Esophagus squamous epithelium (tissue), 5 donors: ENCODE measurements around the gene CD82. TPM values are rescaled to one million over a fixed set of nuclear protein-coding genes. Genes with fewer than 3 reads are reported as not detected.

Experiments used
- DNase-seq: peaks from one replicate; lab custom pipeline; 2025; lab: John Stamatoyannopoulos, UW
- H3K27ac ChIP-seq, 4 donors: fragments of 200-600 bp; sonication (generic); one replicate each; pipeline ENCODE4 v1.5.1; 2016 to 2019; ENCODE audit warnings: mild to moderate bottlenecking in 1 of 4
- H3K27me3 ChIP-seq, 4 donors: fragments of 200-600 bp; sonication (generic); 1 replicate in 3 of 4; 2 replicates in 1 of 4; pipeline versions ENCODE4 v1.5.1 to v1.6.0; 2017 to 2021; ENCODE audit warnings: antibody characterized with exemption in 1 of 4
- H3K36me3 ChIP-seq, 3 donors: fragments of 200-600 bp; sonication (generic); one replicate each; pipeline ENCODE4 v1.5.1; 2016 to 2019
- H3K4me1 ChIP-seq, 3 donors: fragments of 200-600 bp; sonication (generic); one replicate each; pipeline ENCODE4 v1.5.1; 2017 to 2019
- H3K4me3 ChIP-seq, 4 donors: fragments of 200-600 bp; sonication (generic); 1 replicate in 3 of 4; 2 replicates in 1 of 4; pipeline ENCODE4 v1.5.1; 2016 to 2019; ENCODE audit warnings: mild to moderate bottlenecking in 2 of 4, moderate library complexity in 1 of 4
- H3K9me3 ChIP-seq, 3 donors: fragments of 200-600 bp; sonication (generic); one replicate each; pipeline ENCODE4 v1.5.1; 2016 to 2019
- POLR2A ChIP-seq, 4 donors: fragments of 450-650 bp; IDR thresholded peaks; one replicate each; pipeline ENCODE4 v1.6.1; 2017; ENCODE audit warnings: antibody characterized with exemption in 4 of 4, mild to moderate bottlenecking in 4 of 4, moderate library complexity in 3 of 4
- WGBS, 2 donors: methylation state at CpG; one replicate each; pipeline ENCODE4 v1.1.5; 2018; 5-methylcytosine and 5-hydroxymethylcytosine counted together
- intact Hi-C: fragments of 100-400 bp; cut with DNase I; formaldehyde crosslinking; loops from one replicate; pipeline ENCODE4 v1.15.0; 2022
- total RNA-seq, 4 donors: library from RNA; depleted of rRNA; stranded (reverse); fragments of >200 nt; gene quantifications; one replicate each; pipeline ENCODE4 v1.1.0, GENCODE V29; 2016
- TF ChIP-seq, protein P1 (sequence below), 6 experiments: fragments of 450-650 bp in 4 of 6; fragments of 200-600 bp in 2 of 6; sonication (generic) in 2 of 6; IDR thresholded peaks; one replicate each; pipeline ENCODE4 v1.5.1; 2016 to 2019; ENCODE audit warnings: antibody characterized with exemption in 6 of 6, mild to moderate bottlenecking in 4 of 6, moderate library complexity in 4 of 6
- donor health status: DM: yes; HTN: yes; CAD: no.

Gene CD82
- total RNA-seq, 4 donors from 2014 or later: 70.9 to 137 (median 108) TPM

DNA sequence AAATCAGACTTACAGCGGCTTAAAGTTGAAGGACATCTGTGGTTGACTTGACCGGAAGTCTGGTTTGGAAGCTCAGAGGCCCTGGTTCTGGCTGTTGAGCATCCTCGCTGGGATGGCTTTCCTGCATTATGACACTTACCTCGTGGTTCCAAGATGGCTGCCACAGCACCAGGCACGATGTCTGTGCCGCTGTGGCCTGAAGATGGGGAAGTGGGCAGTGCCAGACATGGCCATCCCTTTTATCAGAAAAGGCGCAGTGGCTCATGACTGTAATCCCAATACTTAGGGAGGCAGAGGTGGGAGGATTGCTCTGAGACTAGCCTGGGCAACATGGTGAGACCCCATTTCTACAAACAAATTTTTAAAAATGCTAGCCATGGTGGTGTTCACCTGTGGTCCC lies 40.5 kb downstream of the CD82 start:
- H3K9me3 ChIP-seq: no peaks in the 10 kb centered on the region
- WGBS, 2 donors: 86 to 87% methylated on average over 4 to 7 of the region's 7 CpGs
- H3K27ac ChIP-seq: no peak overlapping the region
- intact Hi-C loops: no loop called here
- H3K4me3 ChIP-seq: no peak overlapping the region
- H3K36me3 ChIP-seq: peaks cover 4 to 100% (median 10%) of the 10 kb centered on the region in 3 donors
- DNase-seq: no peak
- TF ChIP-seq POLR2A (IDR thresholded peaks at IDR 0.05): no peak
- TF ChIP-seq, protein P1, sequence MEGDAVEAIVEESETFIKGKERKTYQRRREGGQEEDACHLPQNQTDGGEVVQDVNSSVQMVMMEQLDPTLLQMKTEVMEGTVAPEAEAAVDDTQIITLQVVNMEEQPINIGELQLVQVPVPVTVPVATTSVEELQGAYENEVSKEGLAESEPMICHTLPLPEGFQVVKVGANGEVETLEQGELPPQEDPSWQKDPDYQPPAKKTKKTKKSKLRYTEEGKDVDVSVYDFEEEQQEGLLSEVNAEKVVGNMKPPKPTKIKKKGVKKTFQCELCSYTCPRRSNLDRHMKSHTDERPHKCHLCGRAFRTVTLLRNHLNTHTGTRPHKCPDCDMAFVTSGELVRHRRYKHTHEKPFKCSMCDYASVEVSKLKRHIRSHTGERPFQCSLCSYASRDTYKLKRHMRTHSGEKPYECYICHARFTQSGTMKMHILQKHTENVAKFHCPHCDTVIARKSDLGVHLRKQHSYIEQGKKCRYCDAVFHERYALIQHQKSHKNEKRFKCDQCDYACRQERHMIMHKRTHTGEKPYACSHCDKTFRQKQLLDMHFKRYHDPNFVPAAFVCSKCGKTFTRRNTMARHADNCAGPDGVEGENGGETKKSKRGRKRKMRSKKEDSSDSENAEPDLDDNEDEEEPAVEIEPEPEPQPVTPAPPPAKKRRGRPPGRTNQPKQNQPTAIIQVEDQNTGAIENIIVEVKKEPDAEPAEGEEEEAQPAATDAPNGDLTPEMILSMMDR (IDR thresholded peaks at IDR 0.05): no peak
- peaks cover 5 to 50% (median 18%) of the 10 kb centered on the region in 3 donors for H3K4me1 ChIP-seq
- H3K27me3 ChIP-seq: no peaks in the 10 kb centered on the region

DNA sequence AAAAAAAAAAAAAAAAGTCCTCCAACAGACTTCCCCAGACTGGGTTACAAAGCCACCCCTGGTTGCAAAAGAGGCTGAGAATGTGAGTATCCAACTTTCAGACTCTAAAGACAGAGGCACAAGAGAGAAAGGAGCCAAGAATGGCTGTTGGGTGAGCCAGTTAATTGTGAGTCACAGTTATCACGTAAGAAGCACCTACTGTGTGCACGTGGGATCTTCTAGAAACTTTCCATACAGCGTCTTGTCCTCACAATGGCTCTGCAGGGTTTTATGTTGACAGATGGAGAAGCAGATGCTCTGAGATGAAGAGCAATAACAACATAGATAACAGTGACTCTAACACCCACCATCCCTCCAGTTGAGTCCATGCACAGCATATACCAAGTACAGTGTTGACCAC lies 41.0 kb downstream of the CD82 start:
- TF ChIP-seq POLR2A (IDR thresholded peaks at IDR 0.05): no peak
- TF ChIP-seq, protein P1 (IDR thresholded peaks at IDR 0.05): no peak
- H3K4me1 ChIP-seq: peaks cover 5 to 45% (median 13%) of the 10 kb centered on the region in 3 donors
- 69 to 91% methylated on average over 3 of the region's 3 CpGs for WGBS, 2 donors
- intact Hi-C loops: no loop called here
- no peak overlapping the region for H3K4me3 ChIP-seq
- peaks cover 4 to 100% (median 10%) of the 10 kb centered on the region in 3 donors for H3K36me3 ChIP-seq
- no peaks in the 10 kb centered on the region for H3K9me3 ChIP-seq
- no peaks in the 10 kb centered on the region for H3K27me3 ChIP-seq
- DNase-seq: no peak
- H3K27ac ChIP-seq: no peak overlapping the region

DNA sequence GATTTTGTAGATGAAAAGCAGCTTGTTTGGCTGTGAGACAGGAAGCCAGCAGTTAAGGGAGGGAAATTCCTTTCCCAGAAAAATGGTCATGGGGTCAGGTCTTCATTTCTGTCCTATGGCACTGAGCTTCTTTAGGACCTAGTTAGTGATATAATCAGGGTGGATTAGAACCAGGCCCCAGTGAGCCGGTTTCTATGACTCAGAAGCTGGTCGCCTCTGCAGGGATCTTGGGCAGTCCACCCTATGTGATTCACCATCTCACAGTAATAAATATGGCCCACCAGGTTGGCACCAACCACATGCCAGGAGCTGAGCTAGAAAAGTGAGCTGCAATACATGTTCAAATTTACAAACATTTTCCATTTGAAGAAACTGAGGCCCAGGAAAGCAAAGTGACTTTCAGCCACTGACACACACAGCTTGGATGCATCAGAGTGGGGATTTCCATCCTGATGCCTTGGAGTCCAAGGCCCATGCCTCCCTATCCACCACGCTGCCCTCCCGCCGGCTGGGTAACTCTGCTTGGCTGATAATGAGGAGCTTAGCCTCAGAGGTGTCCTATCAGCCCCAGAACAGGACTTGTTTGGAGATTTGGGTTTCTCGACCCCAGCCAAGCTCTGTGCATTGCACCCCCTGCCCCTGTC lies 42.0 kb downstream of the CD82 start:
- peaks cover 4 to 97% (median 11%) of the 10 kb centered on the region in 3 donors for H3K36me3 ChIP-seq
- no peaks in the 10 kb centered on the region for H3K9me3 ChIP-seq
- peaks cover 5 to 39% (median 11%) of the 10 kb centered on the region in 3 donors for H3K4me1 ChIP-seq
- peak overlapping the region in 2 of 4 donors; percentile 33 to 55 for H3K27ac ChIP-seq
- intact Hi-C loops: no loop called here
- H3K27me3 ChIP-seq: no peaks in the 10 kb centered on the region
- no peak overlapping the region for H3K4me3 ChIP-seq
- TF ChIP-seq POLR2A (IDR thresholded peaks at IDR 0.05): no peak
- TF ChIP-seq, protein P1 (IDR thresholded peaks at IDR 0.05): no peak
- no peak for DNase-seq
- WGBS, 2 donors: 13 to 52% methylated on average over 2 to 4 of the region's 6 CpGs

DNA sequence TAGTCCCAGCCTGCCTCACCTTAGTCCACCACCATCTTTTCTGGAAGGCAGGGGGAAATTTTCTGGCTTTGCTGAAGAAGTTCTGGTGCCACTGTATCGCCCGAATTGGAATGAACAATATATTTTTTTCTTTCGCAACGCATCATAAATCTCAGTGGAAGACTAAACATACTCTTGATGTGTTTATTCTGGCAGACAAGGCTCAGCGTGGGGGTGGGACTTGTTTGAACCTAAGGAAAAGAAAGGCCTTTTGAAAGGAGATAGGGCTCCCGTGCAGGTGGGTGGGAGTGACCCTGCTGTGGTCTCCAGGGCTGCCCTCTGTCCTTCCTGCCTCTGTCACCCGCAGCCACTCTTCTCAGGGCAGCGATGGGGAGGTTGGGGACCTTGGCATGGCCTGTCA lies 42.5 kb downstream of the CD82 start:
- H3K4me1 ChIP-seq: peaks cover 5 to 34% (median 11%) of the 10 kb centered on the region in 3 donors
- DNase-seq: no peak
- intact Hi-C loops: no loop called here
- H3K4me3 ChIP-seq: no peak overlapping the region
- TF ChIP-seq POLR2A (IDR thresholded peaks at IDR 0.05): no peak
- TF ChIP-seq, protein P1 (IDR thresholded peaks at IDR 0.05): no peak
- H3K9me3 ChIP-seq: no peaks in the 10 kb centered on the region
- H3K27ac ChIP-seq: peak overlapping the region in 2 of 4 donors; percentile 33 to 55
- peaks cover 4 to 95% (median 11%) of the 10 kb centered on the region in 3 donors for H3K36me3 ChIP-seq
- no peaks in the 10 kb centered on the region for H3K27me3 ChIP-seq
- WGBS, 2 donors: 40 to 43% methylated on average over 6 to 7 of the region's 8 CpGs

DNA sequence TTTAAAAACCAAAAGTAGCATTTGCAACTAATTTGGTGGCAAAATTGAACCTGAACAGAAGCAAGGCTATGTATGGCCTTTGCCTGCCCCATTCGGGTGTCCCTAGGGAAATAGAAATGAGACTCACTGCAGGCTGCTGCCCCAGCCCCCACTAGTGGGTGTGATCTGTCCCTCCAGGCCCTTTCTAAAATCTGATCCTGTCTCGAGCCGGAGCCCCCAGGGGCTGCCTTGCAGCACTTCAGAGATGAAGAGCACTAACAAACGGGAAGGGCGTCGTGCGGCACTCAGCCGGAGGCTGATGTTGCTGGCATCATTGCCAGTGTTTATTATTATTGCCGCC lies 43.2 kb downstream of the CD82 start:
- DNase-seq: no peak
- WGBS, 2 donors: 64 to 85% methylated on average over 6 to 9 of the region's 9 CpGs
- peak overlapping the region in 1 of 4 donors; percentile 55 for H3K27ac ChIP-seq
- intact Hi-C loops: no loop called here
- H3K4me3 ChIP-seq: no peak overlapping the region
- no peaks in the 10 kb centered on the region for H3K27me3 ChIP-seq
- peaks cover 4 to 95% (median 11%) of the 10 kb centered on the region in 3 donors for H3K36me3 ChIP-seq
- peaks cover 5 to 35% (median 11%) of the 10 kb centered on the region in 3 donors for H3K4me1 ChIP-seq
- H3K9me3 ChIP-seq: no peaks in the 10 kb centered on the region
- TF ChIP-seq, protein P1 (IDR thresholded peaks at IDR 0.05): no peak
- no peak for TF ChIP-seq POLR2A (IDR thresholded peaks at IDR 0.05)
